Measurements from ENCODE around the gene SPIN1. TPM values are rescaled to one million over a fixed set of nuclear protein-coding genes. Genes with fewer than 3 reads are reported as not detected.

The SPIN1 gene
- total and polyA plus RNA-seq, 5 donors = 26.3 to 78.4 (median 73.9) TPM

DNA sequence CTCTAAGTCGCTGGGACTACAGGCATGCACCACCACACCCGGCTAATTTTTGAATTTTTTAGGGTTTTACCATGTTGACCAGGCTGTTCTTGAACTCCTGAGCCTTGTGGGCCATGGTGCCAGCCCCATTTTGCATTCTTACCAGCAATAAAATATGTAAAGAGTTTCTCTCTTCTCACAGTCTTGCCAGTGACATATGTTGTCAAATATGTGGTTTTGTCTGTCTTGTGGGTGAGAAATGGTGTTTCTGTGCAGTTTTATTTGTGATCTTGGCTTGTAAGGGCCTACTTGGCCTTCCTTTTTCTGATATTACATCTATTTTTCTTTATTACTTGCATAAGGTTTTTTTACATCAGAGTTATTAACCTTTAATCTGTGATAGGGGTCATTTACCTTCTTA lies 47.1 kb downstream of the SPIN1 start:
- no peak overlapping the region for H3K4me3 ChIP-seq (ENCODE audit: low read length)
- H3K9me3 ChIP-seq (ENCODE audit: control insufficient read depth, low read length) = no peaks in the 10 kb centered on the region
- ATAC-seq = no peak
- WGBS = over 99% methylated on average over 2 of the region's 2 CpGs
- DNase-seq = no peak
- H3K27ac ChIP-seq (ENCODE audit: low read length) = no peak overlapping the region
- intact Hi-C loops (cut with DNase I) = no loop called here
- H3K4me1 ChIP-seq (ENCODE audit: control insufficient read depth, insufficient read depth, low read length) = no peaks in the 10 kb centered on the region
- no peaks in the 10 kb centered on the region for H3K27me3 ChIP-seq (ENCODE audit: control insufficient read depth, insufficient read depth)

DNA sequence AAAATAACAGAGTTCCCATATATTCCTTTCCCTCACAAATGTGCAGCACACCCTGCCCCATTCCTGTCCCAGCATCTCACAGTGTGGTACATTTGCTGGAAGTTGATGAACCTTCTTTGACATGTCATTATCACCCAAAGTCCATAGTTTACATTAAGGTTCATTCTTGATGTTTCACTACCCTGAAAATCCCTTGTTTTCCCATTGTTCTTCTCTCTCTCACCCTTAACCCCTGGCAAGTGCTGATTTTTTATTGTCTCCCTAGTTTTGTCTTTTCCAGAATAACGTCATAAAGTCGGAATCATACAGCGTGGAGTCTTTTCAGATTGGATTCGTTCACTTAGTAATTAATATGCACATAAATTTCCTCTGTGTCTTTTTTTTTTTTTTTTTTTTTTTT lies 48.1 kb downstream of the SPIN1 start:
- WGBS = 97% methylated on average over 4 of the region's 4 CpGs
- intact Hi-C loops (cut with DNase I) = no loop called here
- no peak for ATAC-seq

GRCh38 chr9:88437210-88438146 lies 49.2 kb downstream of the SPIN1 start:
- no peaks in the 10 kb centered on the region for H3K27me3 ChIP-seq (ENCODE audit: control insufficient read depth, insufficient read depth)
- no peak overlapping the region for H3K27ac ChIP-seq (ENCODE audit: low read length)
- DNase-seq = no peak
- 97% methylated on average over 13 of the region's 13 CpGs for WGBS
- intact Hi-C loops (cut with DNase I) = no loop called here
- no peak for ATAC-seq
- no peaks in the 10 kb centered on the region for H3K9me3 ChIP-seq (ENCODE audit: control insufficient read depth, low read length)
- H3K4me1 ChIP-seq (ENCODE audit: control insufficient read depth, insufficient read depth, low read length) = no peaks in the 10 kb centered on the region
- H3K4me3 ChIP-seq (ENCODE audit: low read length) = no peak overlapping the region

More for the DNA sequence above, 48.1 kb downstream of the SPIN1 start:
- Histone ChIP-seq H3K9me3 (ENCODE audit: control insufficient read depth, low read length) (no peaks in the 10 kb centered on the region), H3K27me3 (ENCODE audit: control insufficient read depth, insufficient read depth) (no peaks in the 10 kb centered on the region), H3K27ac (ENCODE audit: low read length) (no peak overlapping the region), H3K4me1 (ENCODE audit: control insufficient read depth, insufficient read depth, low read length) (no peaks in the 10 kb centered on the region), H3K4me3 (ENCODE audit: low read length) (no peak overlapping the region)
- no peak for DNase-seq

DNA sequence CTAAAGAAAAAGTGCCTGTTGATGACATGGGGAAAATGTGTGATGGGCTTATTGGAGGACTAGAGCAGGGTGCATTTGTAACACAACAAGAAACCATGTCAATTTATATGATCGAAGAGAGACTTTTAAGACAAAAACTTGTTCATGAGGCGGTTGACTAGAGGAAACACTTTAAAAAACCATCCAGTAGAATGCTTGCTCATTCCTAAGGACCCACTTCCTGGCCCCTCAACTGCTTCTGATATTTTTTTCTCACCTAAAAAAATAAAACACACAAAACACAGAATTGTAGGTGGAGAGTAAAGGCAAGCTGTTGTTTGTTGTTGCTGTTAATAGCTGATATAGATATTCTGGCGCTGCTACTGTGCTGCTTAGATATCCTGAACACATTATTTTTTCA lies 50.6 kb downstream of the SPIN1 start:
- DNase-seq (no peak), ATAC-seq (no peak)
- Histone ChIP-seq H3K27me3 (ENCODE audit: control insufficient read depth, insufficient read depth) (no peaks in the 10 kb centered on the region), H3K9me3 (ENCODE audit: control insufficient read depth, low read length) (no peaks in the 10 kb centered on the region), H3K4me3 (ENCODE audit: low read length) (no peak overlapping the region), H3K4me1 (ENCODE audit: control insufficient read depth, insufficient read depth, low read length) (no peaks in the 10 kb centered on the region), H3K27ac (ENCODE audit: low read length) (no peak overlapping the region)
- WGBS = 87% methylated on average over 3 of the region's 3 CpGs
- intact Hi-C loops (cut with DNase I) = no loop called here

DNA sequence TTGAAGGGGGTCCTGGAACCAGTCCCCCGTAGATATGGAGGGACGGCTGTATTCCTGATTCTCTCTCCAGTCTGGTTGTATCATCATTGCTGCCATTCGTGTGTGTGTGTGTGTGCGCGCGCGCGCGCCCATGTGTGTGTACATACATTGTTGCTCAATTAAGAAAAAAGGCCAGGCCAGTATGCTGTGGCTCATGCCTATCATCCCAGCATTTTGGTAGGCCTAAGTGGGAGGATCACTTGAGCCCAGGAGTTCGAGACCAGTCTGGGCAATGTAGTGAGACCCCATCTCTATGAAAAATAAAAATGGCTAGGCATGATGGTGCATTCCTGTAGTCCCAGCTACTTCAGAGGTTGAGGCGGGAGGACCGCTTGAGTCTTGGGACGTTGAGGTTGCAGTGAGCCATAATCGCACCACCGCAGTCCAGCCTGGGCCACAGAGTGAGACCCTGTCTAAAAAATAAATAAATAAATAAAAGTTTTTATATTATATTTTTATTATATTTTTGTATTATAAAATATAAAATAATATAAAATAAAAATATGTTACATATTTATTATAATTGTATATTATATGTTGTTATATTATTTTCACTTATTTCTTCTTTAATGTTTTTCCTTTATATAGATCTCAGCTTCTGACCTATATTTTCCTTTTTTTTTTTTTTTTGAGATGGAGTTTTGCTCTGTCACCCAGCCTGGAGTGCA lies 53.2 kb downstream of the SPIN1 start:
- no peaks in the 10 kb centered on the region for H3K4me1 ChIP-seq (ENCODE audit: control insufficient read depth, insufficient read depth, low read length)
- 97% methylated on average over 15 of the region's 15 CpGs for WGBS
- H3K27ac ChIP-seq (ENCODE audit: low read length) = no peak overlapping the region
- intact Hi-C loops (cut with DNase I) = no loop called here
- DNase-seq (no peak), ATAC-seq (no peak)
- no peak overlapping the region for H3K4me3 ChIP-seq (ENCODE audit: low read length)
- H3K27me3 ChIP-seq (ENCODE audit: control insufficient read depth, insufficient read depth) = no peaks in the 10 kb centered on the region
- no peaks in the 10 kb centered on the region for H3K9me3 ChIP-seq (ENCODE audit: control insufficient read depth, low read length)

DNA sequence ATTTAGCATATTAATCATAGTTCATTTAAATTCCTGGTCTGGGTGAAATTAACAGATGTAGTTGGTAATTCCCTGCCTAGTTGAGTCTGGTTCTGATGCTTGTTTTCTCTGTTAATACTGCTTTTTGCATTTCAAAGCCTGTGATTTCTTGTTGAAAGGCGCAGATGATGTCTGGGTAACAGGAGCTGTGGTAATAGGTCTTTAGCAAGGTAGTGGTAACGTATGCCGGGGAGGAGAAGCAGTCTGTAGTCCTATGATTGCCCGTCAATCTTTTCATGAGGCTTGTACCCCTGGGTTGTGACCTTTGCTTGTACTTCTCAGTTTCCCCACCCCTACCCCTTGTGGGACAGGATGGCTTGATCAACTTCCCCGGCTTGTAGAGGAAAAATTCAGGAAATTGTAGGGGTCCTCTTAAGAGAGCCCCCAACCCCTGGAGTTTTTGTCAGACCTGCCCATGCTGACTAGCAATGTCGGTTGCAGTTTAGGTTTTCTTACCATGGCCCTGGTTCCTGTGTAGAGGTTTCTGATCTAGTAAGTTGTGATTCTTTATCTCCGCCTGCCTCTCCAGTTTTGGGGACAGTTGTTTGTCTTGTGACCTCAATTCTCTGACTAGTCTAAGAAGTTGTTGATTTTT lies 55.4 kb downstream of the SPIN1 start:
- no peaks in the 10 kb centered on the region for H3K27me3 ChIP-seq (ENCODE audit: control insufficient read depth, insufficient read depth)
- H3K4me3 ChIP-seq (ENCODE audit: low read length) = no peak overlapping the region
- H3K9me3 ChIP-seq (ENCODE audit: control insufficient read depth, low read length) = no peaks in the 10 kb centered on the region
- peaks cover 2% of the 10 kb centered on the region for H3K4me1 ChIP-seq (ENCODE audit: control insufficient read depth, insufficient read depth, low read length)
- DNase-seq (no peak), ATAC-seq (no peak)
- 93% methylated on average over 7 of the region's 7 CpGs for WGBS
- intact Hi-C loops (cut with DNase I) = no loop called here
- H3K27ac ChIP-seq (ENCODE audit: low read length) = no peak overlapping the region

GRCh38 chr9:88446728-88447127 lies 58.5 kb downstream of the SPIN1 start:
- H3K4me1 ChIP-seq (ENCODE audit: control insufficient read depth, insufficient read depth, low read length) = peaks cover 2% of the 10 kb centered on the region
- no peak for ATAC-seq
- H3K27me3 ChIP-seq (ENCODE audit: control insufficient read depth, insufficient read depth) = no peaks in the 10 kb centered on the region
- H3K27ac ChIP-seq (ENCODE audit: low read length) = no peak overlapping the region
- DNase-seq = no peak
- H3K9me3 ChIP-seq (ENCODE audit: control insufficient read depth, low read length) = no peaks in the 10 kb centered on the region
- 92% methylated on average over 2 of the region's 2 CpGs for WGBS
- intact Hi-C loops (cut with DNase I) = no loop called here
- no peak overlapping the region for H3K4me3 ChIP-seq (ENCODE audit: low read length)

DNA sequence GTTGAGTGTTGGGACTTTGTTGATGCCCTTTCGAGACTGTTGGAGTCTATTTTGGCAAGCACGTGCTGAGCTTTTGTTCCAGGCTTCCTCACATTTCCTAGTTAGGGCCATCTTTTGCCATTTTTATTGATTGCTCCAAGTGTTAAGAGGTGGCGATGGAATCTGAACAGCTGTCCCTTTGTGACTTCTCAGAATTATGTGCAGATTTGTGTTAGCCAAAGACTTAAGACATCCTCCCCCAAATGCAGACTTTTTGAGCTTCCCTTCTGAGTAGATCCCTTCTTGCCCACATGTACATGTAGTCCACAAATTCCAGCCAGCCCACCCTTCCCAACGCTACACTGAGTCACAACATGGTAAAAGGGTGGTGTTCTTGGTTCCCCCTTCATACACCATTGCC lies 59.2 kb downstream of the SPIN1 start:
- Histone ChIP-seq H3K27me3 (ENCODE audit: control insufficient read depth, insufficient read depth) (no peaks in the 10 kb centered on the region), H3K27ac (ENCODE audit: low read length) (no peak overlapping the region), H3K4me1 (ENCODE audit: control insufficient read depth, insufficient read depth, low read length) (peaks cover 2% of the 10 kb centered on the region), H3K4me3 (ENCODE audit: low read length) (no peak overlapping the region), H3K9me3 (ENCODE audit: control insufficient read depth, low read length) (no peaks in the 10 kb centered on the region)
- intact Hi-C loops (cut with DNase I) = no loop called here
- DNase-seq (no peak), ATAC-seq (no peak)
- WGBS = 70% methylated on average over 4 of the region's 4 CpGs

DNA sequence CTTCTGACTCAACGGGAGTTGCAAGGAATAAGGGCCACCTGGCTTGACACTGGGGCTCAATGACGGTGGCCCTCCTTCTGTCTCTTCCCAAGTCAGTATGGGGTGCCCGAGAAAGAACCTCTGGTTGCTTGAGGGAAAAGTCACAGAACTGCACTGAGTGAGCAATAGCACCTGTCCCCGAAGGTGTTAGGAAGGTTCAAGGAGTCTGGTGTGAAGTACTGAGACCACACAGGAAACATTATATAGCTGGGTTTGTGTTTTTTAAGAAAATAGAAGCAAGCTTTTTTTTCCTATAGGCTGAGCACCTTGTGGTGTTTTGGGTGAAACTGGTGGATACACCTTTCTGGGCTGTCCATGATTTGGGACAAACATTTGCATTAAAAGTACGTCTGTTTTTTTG lies 62.9 kb downstream of the SPIN1 start:
- H3K9me3 ChIP-seq (ENCODE audit: control insufficient read depth, low read length) = no peaks in the 10 kb centered on the region
- ATAC-seq = no peak
- no peak overlapping the region for H3K4me3 ChIP-seq (ENCODE audit: low read length)
- no peak overlapping the region for H3K27ac ChIP-seq (ENCODE audit: low read length)
- WGBS = 93% methylated on average over 5 of the region's 5 CpGs
- intact Hi-C loops (cut with DNase I) = no loop called here
- no peak for DNase-seq
- H3K27me3 ChIP-seq (ENCODE audit: control insufficient read depth, insufficient read depth) = no peaks in the 10 kb centered on the region
- peaks cover 2% of the 10 kb centered on the region for H3K4me1 ChIP-seq (ENCODE audit: control insufficient read depth, insufficient read depth, low read length)

- Histone ChIP-seq H3K4me1 (ENCODE audit: control insufficient read depth, insufficient read depth, low read length) (peaks cover 1% of the 10 kb centered on the region), H3K9me3 (ENCODE audit: control insufficient read depth, low read length) (no peaks in the 10 kb centered on the region), H3K27me3 (ENCODE audit: control insufficient read depth, insufficient read depth) (no peaks in the 10 kb centered on the region), H3K27ac (ENCODE audit: low read length) (no peak overlapping the region), H3K4me3 (ENCODE audit: low read length) (no peak overlapping the region)
- ATAC-seq = peak; percentile 29 to 54
- intact Hi-C loops (cut with DNase I) = no loop called here
- DNase-seq = no peak
- WGBS = 64% methylated on average over 5 of the region's 5 CpGs
Observed at GRCh38 chr9:88458716-88459465, 70.6 kb downstream of the SPIN1 start.
